K562 (cell line): ENCODE measurements around the gene DPEP2. TPM values are rescaled to one million over a fixed set of nuclear protein-coding genes. Genes with fewer than 3 reads are reported as not detected.
"Not testable (repeated sequence)": the region's sequence is repeated elsewhere in the genome, so short reads cannot be mapped to it uniquely, and the experiment has no call there.

Experiments used
- ATAC-seq: fragments of 200-7000 bp; cut with Tn5 transposase; 3 replicates; pipeline ENCODE4 v1.9.1; 2020; ENCODE audit warnings: moderate library complexity
- BruUV-seq: library from RNA; stranded (reverse); fragments of 400-500 nt; replicated peaks from 2 replicates; lab custom pipeline; 2021; lab: Mats Ljungman, UMichigan
- CTCF ChIA-PET: fragments of 300-600 bp; formaldehyde crosslinking; extraction: SDS; loops from one replicate; lab custom pipeline; 2021; ENCODE audit warnings: low intra/inter-chr PET ratio; lab: Yijun Ruan, JAX
- POLR2A ChIA-PET: fragments of 300-600, 350-650 bp; sonication (Branson Sonifier 250); formaldehyde crosslinking; extraction: SDS; loops from one replicate; lab custom pipeline; 2021; ENCODE audit warnings: antibody characterized with exemption, inconsistent platforms; lab: Yijun Ruan, JAX
- DNase-seq, 4 experiments: peaks; one replicate each; pipeline versions ENCODE4 v3.0.0 to v3.0.0-alpha.2; 2011 to 2018; ENCODE audit warnings: low spot score in 3 of 4, mixed read lengths in 3 of 4; ENCODE audit errors: extremely low read depth in 1 of 4
- FAIRE-seq: peaks from 2 replicates; lab custom pipeline; 2011; peaks lifted over from hg19 to GRCh38; lab: Jason Lieb, UNC
- H2AFZ ChIP-seq: 2 replicates; pipeline ENCODE4 v1.6.0; 2011; ENCODE audit warnings: low read depth, low read length, control low read depth, inconsistent platforms
- H3K27ac ChIP-seq: fragments of 200-600 bp; 3 replicates; pipeline ENCODE4 v1.8.0; 2011; ENCODE audit warnings: low read depth, mild to moderate bottlenecking, control low read depth, inconsistent platforms, low read length, moderate library complexity, mixed read lengths; ENCODE audit errors: extremely low read depth
- H3K27me3 ChIP-seq, 2 experiments: fragments of 300-600 bp in 1 of 2; 2 replicates in 1 of 2; 3 replicates in 1 of 2; pipeline versions ENCODE4 v1.6.0 to v1.8.0; 2011; ENCODE audit warnings: inconsistent platforms in 2 of 2, low read length in 2 of 2, mild to moderate bottlenecking in 1 of 2, mixed read lengths in 1 of 2, moderate library complexity in 1 of 2; ENCODE audit not compliant: control insufficient read depth in 2 of 2, insufficient read depth in 2 of 2
- H3K36me3 ChIP-seq: fragments of 300-600 bp; 3 replicates; pipeline ENCODE4 v1.8.0; 2011; ENCODE audit warnings: mild to moderate bottlenecking, low read length, inconsistent platforms; ENCODE audit not compliant: control insufficient read depth, insufficient read depth
- H3K4me1 ChIP-seq, 2 experiments: fragments of 200-600 bp in 1 of 2; replicated peaks in 1 of 2; 2 replicates in 1 of 2; 3 replicates in 1 of 2; pipeline versions ENCODE4 v1.5.1 to v1.8.0; 2011; ENCODE audit warnings: inconsistent platforms in 2 of 2, low read length in 2 of 2, mild to moderate bottlenecking in 1 of 2, mixed read lengths in 1 of 2, moderate library complexity in 1 of 2; ENCODE audit not compliant: control insufficient read depth in 2 of 2, insufficient read depth in 2 of 2
- H3K4me2 ChIP-seq: 2 replicates; pipeline ENCODE4 v1.6.1; 2011; ENCODE audit warnings: low read length, control low read depth, inconsistent platforms, mixed read lengths; ENCODE audit not compliant: insufficient read depth
- H3K4me3 ChIP-seq: fragments of 200-600 bp; sonication (generic), shearing (Covaris generic); 2 replicates; pipeline ENCODE4 v1.5.1; 2016; ENCODE audit warnings: control low read depth, inconsistent platforms
- H3K79me2 ChIP-seq: fragments of 200-600 bp; 3 replicates; pipeline ENCODE4 v1.8.0; 2011; ENCODE audit warnings: low read length, inconsistent platforms; ENCODE audit not compliant: control insufficient read depth, insufficient read depth
- H3K9ac ChIP-seq, 2 experiments: 2 replicates each; pipeline versions ENCODE4 v1.6.0 to v1.6.1; 2011; ENCODE audit warnings: low read depth in 2 of 2, low read length in 2 of 2, control low read depth in 1 of 2, inconsistent platforms in 1 of 2, mild to moderate bottlenecking in 1 of 2, mixed read lengths in 1 of 2; ENCODE audit not compliant: insufficient read depth in 1 of 2
- H3K9me1 ChIP-seq: one replicate; pipeline ENCODE4 v1.6.0; 2011; ENCODE audit warnings: inconsistent platforms, mild to moderate bottlenecking, low read length, moderate library complexity; ENCODE audit not compliant: control insufficient read depth, insufficient read depth
- H3K9me3 ChIP-seq: replicated peaks from 2 replicates; pipeline ENCODE4 v1.5.1; 2011; ENCODE audit warnings: low read depth, low read length, inconsistent platforms; ENCODE audit not compliant: control insufficient read depth, insufficient read depth
- H4K20me1 ChIP-seq: replicated peaks from 2 replicates; pipeline ENCODE4 v1.6.1; 2011; ENCODE audit warnings: low read length, inconsistent platforms, mixed read lengths; ENCODE audit not compliant: control insufficient read depth, insufficient read depth
- ZNF121 ChIP-seq: sonication (generic); formaldehyde crosslinking; conservative IDR thresholded peaks from 2 replicates; pipeline ENCODE4 v1.8.0; 2022; ENCODE audit warnings: missing genetic modification reagents
- WGBS: fragments of 100-300 bp; shearing (Covaris generic); methylation state at CpG from one replicate; pipeline ENCODE4 v1.1.6; 2016; ENCODE audit warnings: low coverage, mixed read lengths; ENCODE audit not compliant: insufficient coverage; ENCODE audit errors: missing lambda C conversion rate; 5-methylcytosine and 5-hydroxymethylcytosine counted together
- in situ Hi-C: fragments of 300-500 bp; cut with MboI; formaldehyde crosslinking; loops from 4 replicates; pipeline ENCODE4 v1.15.0; 2018; ENCODE audit warnings: inconsistent platforms, mixed read lengths
- intact Hi-C: fragments of 100-400 bp; cut with micrococcal nuclease; formaldehyde crosslinking; loops from 2 replicates; pipeline ENCODE4 v1.14.2; 2022
- polyA plus RNA-seq, 8 experiments: library from polyadenylated mRNA; depleted of rRNA in 4 of 8; stranded (reverse) in 5 of 8; unstranded in 3 of 8; fragments of >200 nt; fragmentation: Nextera tagmentation in 2 of 8; fragmentation: Illumina TruSeq in 1 of 8; extraction: Ambion mirVana in 2 of 8; extraction: Trizol in 1 of 8; gene quantifications; 2 replicates each; pipeline versions ENCODE4 v1.2.1 to v1.2.3, GENCODE V29; 2011 to 2014; ENCODE audit warnings: inconsistent platforms in 1 of 8, missing spikeins in 1 of 8
- small RNA-seq: library from RNA; depleted of rRNA; stranded (forward); fragments of <200 nt; gene quantifications from one replicate; pipeline ENCODE3, GENCODE V24; 2014
- total RNA-seq, 7 experiments: library from RNA; depleted of rRNA in 6 of 7; stranded (reverse); fragments of >200 nt in 6 of 7; fragmentation: Illumina TruSeq in 2 of 7; extraction: Trizol in 2 of 7; gene quantifications; 2 replicates each; pipeline versions ENCODE4 v1.2.1 to v1.2.3, GENCODE V29; 2011 to 2021; ENCODE audit warnings: low replicate concordance in 1 of 7
- TF ChIP-seq, protein P1 (sequence below): fragments of 450-650 bp; IDR thresholded peaks from 2 replicates; pipeline ENCODE4 v1.6.1; 2018; ENCODE audit not compliant: partially characterized antibody

Gene DPEP2
- total and polyA plus RNA-seq, 9 of the 15 experiments (the other 6 are each of a cell fraction or from before 2014, with no cell fraction given), result 0.14 to 1.2 (median 0.38) TPM

DNA sequence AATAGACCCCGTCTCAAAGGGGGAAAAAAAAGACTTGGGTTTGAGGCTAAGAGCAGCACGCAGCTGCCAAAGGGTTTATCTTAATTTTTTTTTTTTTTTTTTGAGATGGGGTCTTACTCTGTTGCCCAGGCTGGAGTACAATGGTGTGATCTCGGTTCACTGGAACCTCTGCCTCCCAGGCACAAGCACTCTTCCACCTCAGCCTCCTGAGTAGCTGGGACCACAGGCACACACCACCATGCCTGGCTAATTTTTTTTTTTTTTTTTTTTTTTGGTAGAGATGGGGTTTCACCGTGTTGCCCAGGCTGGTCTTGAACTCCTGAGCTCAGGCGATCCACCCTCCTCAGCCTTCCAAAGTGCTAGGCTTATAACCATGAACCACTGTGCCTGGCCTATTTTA is 61.6 kb downstream of the DPEP2 start:
- H4K20me1 ChIP-seq, H3K27me3 ChIP-seq, H3K4me3 ChIP-seq, FAIRE-seq, H2AFZ ChIP-seq, H3K27ac ChIP-seq, H3K9me1 ChIP-seq, DNase-seq, BruUV-seq, H3K4me2 ChIP-seq, ATAC-seq, in situ Hi-C loops, H3K9me3 ChIP-seq, H3K9ac ChIP-seq: not testable (repeated sequence)
- POLR2A ChIA-PET, result interaction anchor here (1.3 kb wide), 1 partner anchor 12 kb away, joined by 5 read pairs; no protein-coding TSS in a partner anchor
- WGBS, result 50% methylated on average over 1 of the region's 5 CpGs
- intact Hi-C loops, result loop anchor here (5.0 to 10.0 kb wide), 2 partner anchors 105 to 413 kb away; partner anchors contain the start of gene RIPOR1
- CTCF ChIA-PET, result interaction anchor here (0.7 kb wide), 1 partner anchor 605 kb away, joined by 3 read pairs; no protein-coding TSS in a partner anchor
- Histone ChIP-seq H3K79me2 (peaks cover 42% of the 10 kb centered on the region), H3K36me3 (peaks cover 30% of the 10 kb centered on the region; the same call in 2 of the 3 replicates), H3K4me1 (peaks cover 20 to 71% of the 10 kb centered on the region in 2 experiments)
- TF ChIP-seq, protein P1, sequence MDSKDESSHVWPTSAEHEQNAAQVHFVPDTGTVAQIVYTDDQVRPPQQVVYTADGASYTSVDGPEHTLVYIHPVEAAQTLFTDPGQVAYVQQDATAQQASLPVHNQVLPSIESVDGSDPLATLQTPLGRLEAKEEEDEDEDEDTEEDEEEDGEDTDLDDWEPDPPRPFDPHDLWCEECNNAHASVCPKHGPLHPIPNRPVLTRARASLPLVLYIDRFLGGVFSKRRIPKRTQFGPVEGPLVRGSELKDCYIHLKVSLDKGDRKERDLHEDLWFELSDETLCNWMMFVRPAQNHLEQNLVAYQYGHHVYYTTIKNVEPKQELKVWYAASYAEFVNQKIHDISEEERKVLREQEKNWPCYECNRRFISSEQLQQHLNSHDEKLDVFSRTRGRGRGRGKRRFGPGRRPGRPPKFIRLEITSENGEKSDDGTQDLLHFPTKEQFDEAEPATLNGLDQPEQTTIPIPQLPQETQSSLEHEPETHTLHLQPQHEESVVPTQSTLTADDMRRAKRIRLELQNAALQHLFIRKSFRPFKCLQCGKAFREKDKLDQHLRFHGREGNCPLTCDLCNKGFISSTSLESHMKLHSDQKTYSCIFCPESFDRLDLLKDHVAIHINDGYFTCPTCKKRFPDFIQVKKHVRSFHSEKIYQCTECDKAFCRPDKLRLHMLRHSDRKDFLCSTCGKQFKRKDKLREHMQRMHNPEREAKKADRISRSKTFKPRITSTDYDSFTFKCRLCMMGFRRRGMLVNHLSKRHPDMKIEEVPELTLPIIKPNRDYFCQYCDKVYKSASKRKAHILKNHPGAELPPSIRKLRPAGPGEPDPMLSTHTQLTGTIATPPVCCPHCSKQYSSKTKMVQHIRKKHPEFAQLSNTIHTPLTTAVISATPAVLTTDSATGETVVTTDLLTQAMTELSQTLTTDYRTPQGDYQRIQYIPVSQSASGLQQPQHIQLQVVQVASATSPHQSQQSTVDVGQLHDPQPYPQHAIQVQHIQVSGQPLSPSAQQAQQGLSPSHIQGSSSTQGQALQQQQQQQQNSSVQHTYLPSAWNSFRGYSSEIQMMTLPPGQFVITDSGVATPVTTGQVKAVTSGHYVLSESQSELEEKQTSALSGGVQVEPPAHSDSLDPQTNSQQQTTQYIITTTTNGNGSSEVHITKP, result peak; percentile 74
- TF ChIP-seq ZNF121 (CRISPR knock-in tag), result peak; percentile 78

Small RNA genes within 50 kb of the gene (small RNA-seq; reads per million reads assigned to genes)
- not detected for gene RNU6-359P

Other genes starting within 250 kb of the DPEP2 start
Only the 7 nearest of the 19 such genes appear.
- 101 and 105 TPM in 2 replicates for gene PSMB10, start 62.6 kb downstream of the DPEP2 start, total RNA-seq (2014; rRNA removed)
- gene PSMB10, start 62.6 kb downstream of the DPEP2 start, total RNA-seq (2014; rRNA removed; fragmentation: Illumina TruSeq; extraction: Trizol), result 17.9 and 24.9 TPM in 2 replicates
- gene PSMB10, start 62.6 kb downstream of the DPEP2 start, total RNA-seq (2015; rRNA removed; fragmentation: Illumina TruSeq; extraction: Trizol), result 53.1 and 53.4 TPM in 2 replicates
- 73.0 and 73.1 TPM in 2 replicates for gene PSMB10, start 62.6 kb downstream of the DPEP2 start, total RNA-seq (2021)
- 17.3 and 21.0 TPM in 2 replicates for gene PSMB10, start 62.6 kb downstream of the DPEP2 start, polyA plus RNA-seq (2011; rRNA removed)
- gene PSMB10, start 62.6 kb downstream of the DPEP2 start, polyA plus RNA-seq (2014; fragmentation: Illumina TruSeq; extraction: Trizol), result 11.7 and 44.6 TPM in 2 replicates
- gene PSMB10, start 62.6 kb downstream of the DPEP2 start, polyA plus RNA-seq (2014; fragmentation: Nextera tagmentation; extraction: Ambion mirVana), result 10 to 100 TPM; 33.5 to 51.0 TPM
- gene PSMB10, start 62.6 kb downstream of the DPEP2 start, polyA plus RNA-seq (2014; rRNA removed), result 94.1 and 118 TPM in 2 replicates
- 6.8 and 9.0 TPM in 2 replicates for gene LCAT, start 55.4 kb downstream of the DPEP2 start, total RNA-seq (2014; rRNA removed)
- 3.0 and 3.2 TPM in 2 replicates for gene LCAT, start 55.4 kb downstream of the DPEP2 start, total RNA-seq (2014; rRNA removed; fragmentation: Illumina TruSeq; extraction: Trizol)
- 4.1 and 4.5 TPM in 2 replicates for gene LCAT, start 55.4 kb downstream of the DPEP2 start, total RNA-seq (2015; rRNA removed; fragmentation: Illumina TruSeq; extraction: Trizol)
- 14.2 and 21.0 TPM in 2 replicates for gene LCAT, start 55.4 kb downstream of the DPEP2 start, total RNA-seq (2021)
- gene LCAT, start 55.4 kb downstream of the DPEP2 start, polyA plus RNA-seq (2011; rRNA removed), result 6.7 and 14.9 TPM in 2 replicates
- 5.0 and 5.6 TPM in 2 replicates for gene LCAT, start 55.4 kb downstream of the DPEP2 start, polyA plus RNA-seq (2014; fragmentation: Illumina TruSeq; extraction: Trizol)
- under 1 TPM; 0.46 to 0.94 TPM for gene LCAT, start 55.4 kb downstream of the DPEP2 start, polyA plus RNA-seq (2014; fragmentation: Nextera tagmentation; extraction: Ambion mirVana)
- gene LCAT, start 55.4 kb downstream of the DPEP2 start, polyA plus RNA-seq (2014; rRNA removed), result 7.6 and 14.9 TPM in 2 replicates
- gene SLC12A4, start 30.8 kb downstream of the DPEP2 start, total RNA-seq (2014; rRNA removed), result 15.0 and 16.9 TPM in 2 replicates
- 9.9 and 10.0 TPM in 2 replicates for gene SLC12A4, start 30.8 kb downstream of the DPEP2 start, total RNA-seq (2014; rRNA removed; fragmentation: Illumina TruSeq; extraction: Trizol)
- gene SLC12A4, start 30.8 kb downstream of the DPEP2 start, total RNA-seq (2015; rRNA removed; fragmentation: Illumina TruSeq; extraction: Trizol), result 10.4 and 11.6 TPM in 2 replicates
- 32.8 and 43.5 TPM in 2 replicates for gene SLC12A4, start 30.8 kb downstream of the DPEP2 start, total RNA-seq (2021)
- 22.9 and 48.4 TPM in 2 replicates for gene SLC12A4, start 30.8 kb downstream of the DPEP2 start, polyA plus RNA-seq (2011; rRNA removed)
- 24.1 and 30.0 TPM in 2 replicates for gene SLC12A4, start 30.8 kb downstream of the DPEP2 start, polyA plus RNA-seq (2014; fragmentation: Illumina TruSeq; extraction: Trizol)
- gene SLC12A4, start 30.8 kb downstream of the DPEP2 start, polyA plus RNA-seq (2014; fragmentation: Nextera tagmentation; extraction: Ambion mirVana), result 1 to 10 TPM in 1 of 2 experiments, under 1 TPM in 1; 0.75 to 1.8 TPM
- gene SLC12A4, start 30.8 kb downstream of the DPEP2 start, polyA plus RNA-seq (2014; rRNA removed), result 25.1 and 32.7 TPM in 2 replicates
- not detected in 2 replicates for gene DPEP3, start 19.0 kb downstream of the DPEP2 start, total RNA-seq (2014; rRNA removed)
- gene DPEP3, start 19.0 kb downstream of the DPEP2 start, total RNA-seq (2014; rRNA removed; fragmentation: Illumina TruSeq; extraction: Trizol), result not detected in 2 replicates
- not detected in 2 replicates for gene DPEP3, start 19.0 kb downstream of the DPEP2 start, total RNA-seq (2015; rRNA removed; fragmentation: Illumina TruSeq; extraction: Trizol)
- not detected in 2 replicates for gene DPEP3, start 19.0 kb downstream of the DPEP2 start, total RNA-seq (2021)
- not detected in 2 replicates for gene DPEP3, start 19.0 kb downstream of the DPEP2 start, polyA plus RNA-seq (2011; rRNA removed)
- gene DPEP3, start 19.0 kb downstream of the DPEP2 start, polyA plus RNA-seq (2014; fragmentation: Illumina TruSeq; extraction: Trizol), result not detected in 2 replicates
- not detected for gene DPEP3, start 19.0 kb downstream of the DPEP2 start, polyA plus RNA-seq (2014; fragmentation: Nextera tagmentation; extraction: Ambion mirVana)
- not detected in 2 replicates for gene DPEP3, start 19.0 kb downstream of the DPEP2 start, polyA plus RNA-seq (2014; rRNA removed)
- not detected in 2 replicates for gene DPEP2NB, start 16.4 kb upstream of the DPEP2 start, total RNA-seq (2014; rRNA removed)
- gene DPEP2NB, start 16.4 kb upstream of the DPEP2 start, total RNA-seq (2014; rRNA removed; fragmentation: Illumina TruSeq; extraction: Trizol), result not detected in 2 replicates
- not detected in 2 replicates for gene DPEP2NB, start 16.4 kb upstream of the DPEP2 start, total RNA-seq (2015; rRNA removed; fragmentation: Illumina TruSeq; extraction: Trizol)
- gene DPEP2NB, start 16.4 kb upstream of the DPEP2 start, total RNA-seq (2021), result not detected in 2 replicates
- gene DPEP2NB, start 16.4 kb upstream of the DPEP2 start, polyA plus RNA-seq (2011; rRNA removed), result not detected in 2 replicates
- gene DPEP2NB, start 16.4 kb upstream of the DPEP2 start, polyA plus RNA-seq (2014; fragmentation: Illumina TruSeq; extraction: Trizol), result not detected in 2 replicates
- gene DPEP2NB, start 16.4 kb upstream of the DPEP2 start, polyA plus RNA-seq (2014; fragmentation: Nextera tagmentation; extraction: Ambion mirVana), result not detected
- not detected in 2 replicates for gene DPEP2NB, start 16.4 kb upstream of the DPEP2 start, polyA plus RNA-seq (2014; rRNA removed)
- gene DDX28, start 23.7 kb upstream of the DPEP2 start, total RNA-seq (2014; rRNA removed), result 21.1 and 27.1 TPM in 2 replicates
- 13.0 and 13.1 TPM in 2 replicates for gene DDX28, start 23.7 kb upstream of the DPEP2 start, total RNA-seq (2014; rRNA removed; fragmentation: Illumina TruSeq; extraction: Trizol)
- 15.9 and 16.3 TPM in 2 replicates for gene DDX28, start 23.7 kb upstream of the DPEP2 start, total RNA-seq (2015; rRNA removed; fragmentation: Illumina TruSeq; extraction: Trizol)
- 22.5 and 24.5 TPM in 2 replicates for gene DDX28, start 23.7 kb upstream of the DPEP2 start, total RNA-seq (2021)
- gene DDX28, start 23.7 kb upstream of the DPEP2 start, polyA plus RNA-seq (2011; rRNA removed), result 17.6 and 21.9 TPM in 2 replicates
- 13.7 and 15.5 TPM in 2 replicates for gene DDX28, start 23.7 kb upstream of the DPEP2 start, polyA plus RNA-seq (2014; fragmentation: Illumina TruSeq; extraction: Trizol)
- 1 to 10 TPM; 2.8 to 3.5 TPM for gene DDX28, start 23.7 kb upstream of the DPEP2 start, polyA plus RNA-seq (2014; fragmentation: Nextera tagmentation; extraction: Ambion mirVana)
- gene DDX28, start 23.7 kb upstream of the DPEP2 start, polyA plus RNA-seq (2014; rRNA removed), result 24.5 and 28.7 TPM in 2 replicates
- 22.3 and 22.5 TPM in 2 replicates for gene DUS2, start 23.8 kb upstream of the DPEP2 start, total RNA-seq (2014; rRNA removed)
- 17.8 and 20.9 TPM in 2 replicates for gene DUS2, start 23.8 kb upstream of the DPEP2 start, total RNA-seq (2014; rRNA removed; fragmentation: Illumina TruSeq; extraction: Trizol)
- 21.5 and 22.5 TPM in 2 replicates for gene DUS2, start 23.8 kb upstream of the DPEP2 start, total RNA-seq (2015; rRNA removed; fragmentation: Illumina TruSeq; extraction: Trizol)
- 21.7 and 25.6 TPM in 2 replicates for gene DUS2, start 23.8 kb upstream of the DPEP2 start, total RNA-seq (2021)
- 13.0 and 16.3 TPM in 2 replicates for gene DUS2, start 23.8 kb upstream of the DPEP2 start, polyA plus RNA-seq (2011; rRNA removed)
- gene DUS2, start 23.8 kb upstream of the DPEP2 start, polyA plus RNA-seq (2014; fragmentation: Illumina TruSeq; extraction: Trizol), result 19.4 and 20.6 TPM in 2 replicates
- 1 to 10 TPM; 5.8 to 9.3 TPM for gene DUS2, start 23.8 kb upstream of the DPEP2 start, polyA plus RNA-seq (2014; fragmentation: Nextera tagmentation; extraction: Ambion mirVana)
- gene DUS2, start 23.8 kb upstream of the DPEP2 start, polyA plus RNA-seq (2014; rRNA removed), result 13.3 and 15.1 TPM in 2 replicates